NT2/D1 (cell line): ENCODE measurements around the gene RFC2.

ENCODE experiments used
- SUZ12 ChIP-seq: IDR thresholded peaks from 2 replicates; pipeline ENCODE4 v1.6.1; 2011; ENCODE audit not compliant: insufficient read length, insufficient read depth; ENCODE audit errors: extremely low read depth
- YY1 ChIP-seq: IDR thresholded peaks from 2 replicates; pipeline ENCODE4 v1.6.1; 2011; ENCODE audit not compliant: insufficient read length, insufficient read depth
- ZNF274 ChIP-seq: IDR thresholded peaks from 2 replicates; pipeline ENCODE4 v1.6.1; 2011; ENCODE audit warnings: mild to moderate bottlenecking, low read depth, low read length

- TF ChIP-seq YY1 (no peak), ZNF274 (no peak), SUZ12 (no peak)
Measured at GRCh38 chr7:74212661-74213060, 41.5 kb downstream of the RFC2 start.
